ENCODE results near the gene ABCE1. TPM values are rescaled to one million over a fixed set of nuclear protein-coding genes. Genes with fewer than 3 reads are reported as not detected.
"Not testable (repeated sequence)": the region's sequence is repeated elsewhere in the genome, so short reads cannot be mapped to it uniquely, and the experiment has no call there.

The ABCE1 gene
- total RNA-seq, 2 experiments from 2014 or later: 60.6 to 63.3 TPM

GRCh38 chr4:145130130-145130529 is 32.0 kb downstream of the ABCE1 start:
- H3K9me3 Mint-ChIP-seq: no peaks in the 10 kb centered on the region
- ChIA-PET CTCF (no interaction called here), POLR2A (interaction anchor here (1.1 to 6.6 kb wide), 3 partner anchors 31 to 48 kb away, joined by 3 to 37 read pairs (median 19); partner anchors contain the start of genes ABCE1 and ANAPC10)
- H3K4me3 Mint-ChIP-seq: peak overlapping the region; percentile 11
- H3K36me3 Mint-ChIP-seq (ENCODE audit: low read depth): peaks cover 71% of the 10 kb centered on the region
- no peaks in the 10 kb centered on the region for H3K27me3 Mint-ChIP-seq
- H3K4me1 Mint-ChIP-seq: peaks cover 78% of the 10 kb centered on the region
- peak overlapping the region; percentile 89 for H3K27ac Mint-ChIP-seq
- DNase-seq: no peak

- POLR2A ChIA-PET: interaction anchor here (1.0 to 6.6 kb wide), 5 partner anchors 27 to 488 kb away, joined by 3 to 37 read pairs (median 3); partner anchors contain the start of genes ABCE1 and ANAPC10
- DNase-seq: peak; percentile 25
- no peaks in the 10 kb centered on the region for H3K9me3 Mint-ChIP-seq
- peaks cover 70% of the 10 kb centered on the region for H3K36me3 Mint-ChIP-seq (ENCODE audit: low read depth)
- peaks cover 79% of the 10 kb centered on the region for H3K4me1 Mint-ChIP-seq
- peak overlapping the region; percentile 89 for H3K27ac Mint-ChIP-seq
- peak overlapping the region; percentile 26 for H3K4me3 Mint-ChIP-seq
- CTCF ChIA-PET: no interaction called here
- no peaks in the 10 kb centered on the region for H3K27me3 Mint-ChIP-seq
These were observed 32.8 kb downstream of the ABCE1 start for GRCh38 chr4:145130788-145131399.

GRCh38 chr4:145131848-145132247 is 33.7 kb downstream of the ABCE1 start:
- CTCF ChIA-PET: no interaction called here
- Mint-ChIP-seq H3K36me3 (ENCODE audit: low read depth) (peaks cover 61% of the 10 kb centered on the region), H3K4me3 (no peak overlapping the region), H3K27me3 (no peaks in the 10 kb centered on the region), H3K27ac (no peak overlapping the region), H3K4me1 (peaks cover 74% of the 10 kb centered on the region), H3K9me3 (no peaks in the 10 kb centered on the region)
- POLR2A ChIA-PET: interaction anchor here (1.1 to 6.6 kb wide), 4 partner anchors 9 to 46 kb away, joined by 3 to 37 read pairs (median 11); partner anchors contain the start of genes ABCE1 and ANAPC10
- DNase-seq: no peak

- H3K27ac Mint-ChIP-seq: peak overlapping the region; percentile 70
- H3K36me3 Mint-ChIP-seq (ENCODE audit: low read depth): peaks cover 61% of the 10 kb centered on the region
- peak overlapping the region; percentile 26 for H3K4me3 Mint-ChIP-seq
- no peak for DNase-seq
- H3K27me3 Mint-ChIP-seq: no peaks in the 10 kb centered on the region
- CTCF ChIA-PET: no interaction called here
- H3K4me1 Mint-ChIP-seq: peaks cover 74% of the 10 kb centered on the region
- H3K9me3 Mint-ChIP-seq: no peaks in the 10 kb centered on the region
- POLR2A ChIA-PET: interaction anchor here (1.1 to 6.6 kb wide), 4 partner anchors 10 to 45 kb away, joined by 3 to 37 read pairs (median 11); partner anchors contain the start of genes ABCE1 and ANAPC10
These were observed 34.5 kb downstream of the ABCE1 start for GRCh38 chr4:145132511-145133098.

GRCh38 chr4:145136219-145136618 is 38.1 kb downstream of the ABCE1 start:
- H3K9me3 Mint-ChIP-seq, DNase-seq, H3K4me3 Mint-ChIP-seq, H3K27me3 Mint-ChIP-seq, CTCF ChIA-PET: not testable (repeated sequence)
- Mint-ChIP-seq H3K36me3 (ENCODE audit: low read depth) (peaks cover 66% of the 10 kb centered on the region), H3K27ac (peak overlapping the region; percentile 21), H3K4me1 (peaks cover 53% of the 10 kb centered on the region)
- POLR2A ChIA-PET: interaction anchor here (0.7 to 6.6 kb wide), 4 partner anchors 11 to 42 kb away, joined by 3 to 37 read pairs (median 4); partner anchors contain the start of genes ABCE1 and ANAPC10

GRCh38 chr4:145148980-145149379 is 50.9 kb downstream of the ABCE1 start:
- Mint-ChIP-seq H3K27ac (no peak overlapping the region), H3K9me3 (no peaks in the 10 kb centered on the region)
- POLR2A ChIA-PET: interaction anchor here (0.5 to 1.0 kb wide), 3 partner anchors 13 to 33 kb away, joined by 3 read pairs; no protein-coding TSS in a partner anchor

GRCh38 chr4:145153181-145153903 is 55.2 kb downstream of the ABCE1 start:
- peaks cover 25% of the 10 kb centered on the region for H3K4me1 Mint-ChIP-seq
- no peak for DNase-seq
- POLR2A ChIA-PET: interaction anchor here (1.4 kb wide), 1 partner anchor 8 kb away, joined by 3 read pairs; no protein-coding TSS in a partner anchor
- no peaks in the 10 kb centered on the region for H3K9me3 Mint-ChIP-seq
- H3K36me3 Mint-ChIP-seq (ENCODE audit: low read depth): peaks cover 70% of the 10 kb centered on the region
- no peaks in the 10 kb centered on the region for H3K27me3 Mint-ChIP-seq
- no peak overlapping the region for H3K27ac Mint-ChIP-seq
- H3K4me3 Mint-ChIP-seq: no peak overlapping the region
- CTCF ChIA-PET: no interaction called here

More at GRCh38 chr4:145148980-145149379, 50.9 kb downstream of the ABCE1 start:
- peaks cover 69% of the 10 kb centered on the region for H3K36me3 Mint-ChIP-seq (ENCODE audit: low read depth)
- no peaks in the 10 kb centered on the region for H3K27me3 Mint-ChIP-seq
- peaks cover 8% of the 10 kb centered on the region for H3K4me1 Mint-ChIP-seq
- H3K4me3 Mint-ChIP-seq: no peak overlapping the region
- DNase-seq: no peak
- CTCF ChIA-PET: no interaction called here

- no peak overlapping the region for H3K4me3 Mint-ChIP-seq
- no peaks in the 10 kb centered on the region for H3K27me3 Mint-ChIP-seq
- peaks cover 25% of the 10 kb centered on the region for H3K4me1 Mint-ChIP-seq
- no peak for DNase-seq
- peaks cover 72% of the 10 kb centered on the region for H3K36me3 Mint-ChIP-seq (ENCODE audit: low read depth)
- no peaks in the 10 kb centered on the region for H3K9me3 Mint-ChIP-seq
- POLR2A ChIA-PET: interaction anchor here (1.4 kb wide), 1 partner anchor 9 kb away, joined by 3 read pairs; no protein-coding TSS in a partner anchor
- CTCF ChIA-PET: interaction anchor here (1.2 kb wide), 1 partner anchor 39 kb away, joined by 3 read pairs; no protein-coding TSS in a partner anchor
- peak overlapping the region; percentile 18 for H3K27ac Mint-ChIP-seq
These were observed 55.8 kb downstream of the ABCE1 start for GRCh38 chr4:145153904-145154298.

- Mint-ChIP-seq H3K27me3 (no peaks in the 10 kb centered on the region), H3K36me3 (ENCODE audit: low read depth) (peaks cover 69% of the 10 kb centered on the region), H3K4me3 (no peak overlapping the region), H3K4me1 (peaks cover 28% of the 10 kb centered on the region), H3K9me3 (no peaks in the 10 kb centered on the region), H3K27ac (peak overlapping the region; percentile 18)
- CTCF ChIA-PET: interaction anchor here (0.9 to 1.3 kb wide), 7 partner anchors 13 to 462 kb away, joined by 3 to 5 read pairs (median 3); partner anchors contain the start of genes ABCE1 and ANAPC10
- no peak for DNase-seq
- POLR2A ChIA-PET: interaction anchor here (0.9 to 1.7 kb wide), 3 partner anchors 10 to 462 kb away, joined by 3 to 8 read pairs (median 3); no protein-coding TSS in a partner anchor
These were observed 56.5 kb downstream of the ABCE1 start for GRCh38 chr4:145154573-145154972.

- no peak for DNase-seq
- Mint-ChIP-seq H3K36me3 (ENCODE audit: low read depth) (peaks cover 63% of the 10 kb centered on the region), H3K27me3 (no peaks in the 10 kb centered on the region), H3K4me1 (peaks cover 29% of the 10 kb centered on the region), H3K4me3 (no peak overlapping the region), H3K9me3 (no peaks in the 10 kb centered on the region), H3K27ac (no peak overlapping the region)
- POLR2A ChIA-PET: interaction anchor here (0.9 to 1.7 kb wide), 3 partner anchors 22 to 462 kb away, joined by 3 to 8 read pairs (median 3); no protein-coding TSS in a partner anchor
- CTCF ChIA-PET: interaction anchor here (0.6 to 1.3 kb wide), 8 partner anchors 14 to 926 kb away, joined by 3 to 5 read pairs (median 3); partner anchors contain the start of genes ABCE1 and ANAPC10
These were observed 57.3 kb downstream of the ABCE1 start for GRCh38 chr4:145155268-145155870.

- DNase-seq: no peak
- no peak overlapping the region for H3K4me3 Mint-ChIP-seq
- peaks cover 67% of the 10 kb centered on the region for H3K36me3 Mint-ChIP-seq (ENCODE audit: low read depth)
- ChIA-PET POLR2A (interaction anchor here (1.1 kb wide), 1 partner anchor 25 kb away, joined by 3 read pairs; no protein-coding TSS in a partner anchor), CTCF (interaction anchor here (0.7 kb wide), 1 partner anchor 500 kb away, joined by 3 read pairs; no protein-coding TSS in a partner anchor)
- H3K27me3 Mint-ChIP-seq: no peaks in the 10 kb centered on the region
- H3K4me1 Mint-ChIP-seq: peaks cover 29% of the 10 kb centered on the region
- H3K27ac Mint-ChIP-seq: no peak overlapping the region
- no peaks in the 10 kb centered on the region for H3K9me3 Mint-ChIP-seq
These were observed 58.9 kb downstream of the ABCE1 start for GRCh38 chr4:145156986-145157385.

GRCh38 chr4:145161549-145161948 is 63.4 kb downstream of the ABCE1 start:
- Mint-ChIP-seq H3K27me3 (no peaks in the 10 kb centered on the region), H3K4me3 (no peak overlapping the region), H3K36me3 (ENCODE audit: low read depth) (peaks cover 38% of the 10 kb centered on the region), H3K4me1 (peaks cover 11% of the 10 kb centered on the region), H3K27ac (no peak overlapping the region), H3K9me3 (no peaks in the 10 kb centered on the region)
- ChIA-PET POLR2A (interaction anchor here (0.9 to 1.4 kb wide), 4 partner anchors 9 to 20 kb away, joined by 3 to 4 read pairs (median 4); no protein-coding TSS in a partner anchor), CTCF (interaction anchor here (1.1 kb wide), 1 partner anchor 100 kb away, joined by 3 read pairs; no protein-coding TSS in a partner anchor)
- DNase-seq: no peak
